Fibroblast of mammary gland (primary cell): Measurements from ENCODE around the gene C1orf232.

Source experiments
- DNase-seq: peaks from one replicate; pipeline ENCODE4 v3.0.0-alpha.2; 2010; ENCODE audit warnings: low read depth
- H3K4me3 ChIP-seq: 2 replicates; pipeline ENCODE4 v1.5.1; 2011; ENCODE audit warnings: low read depth, mild to moderate bottlenecking, low read length, moderate library complexity; ENCODE audit not compliant: control insufficient read depth
- CTCF ChIP-seq: conservative IDR thresholded peaks from 2 replicates; pipeline ENCODE4 v1.5.1; 2011; ENCODE audit warnings: low read depth, low read length, inconsistent platforms; ENCODE audit not compliant: control insufficient read depth, insufficient read depth

The C1orf232 gene

GRCh38 chr1:26168410-26169197, at the start of gene C1orf232:
Gene C1orf232, minus strand, starts transcription at chr1:26168963. Its CDS starts 464 bp downstream, at chr1:26168499.
- TF ChIP-seq CTCF = no peak
- peak; percentile 13 for DNase-seq
- peak within 1 kb of the TSS; percentile 76 for H3K4me3 ChIP-seq

- no peak for TF ChIP-seq CTCF
- no peak overlapping the region for H3K4me3 ChIP-seq
- DNase-seq = no peak
These were observed 46.5 kb upstream of the C1orf232 start for GRCh38 chr1:26215246-26215645.

- no peak overlapping the region for H3K4me3 ChIP-seq
- TF ChIP-seq CTCF = no peak
These were observed 44.7 kb upstream of the C1orf232 start for GRCh38 chr1:26213335-26213905.

GRCh38 chr1:26212726-26213125, 44.0 kb upstream of the C1orf232 start:
- DNase-seq = no peak
- TF ChIP-seq CTCF = no peak
- H3K4me3 ChIP-seq = no peak overlapping the region

More at GRCh38 chr1:26213335-26213905, 44.7 kb upstream of the C1orf232 start:
- no peak for DNase-seq

- TF ChIP-seq CTCF = no peak
- H3K4me3 ChIP-seq = no peak overlapping the region
- no peak for DNase-seq
These were observed 41.5 kb upstream of the C1orf232 start for GRCh38 chr1:26210147-26210870.

GRCh38 chr1:26203642-26204318, 35.0 kb upstream of the C1orf232 start:
- no peak for TF ChIP-seq CTCF
- DNase-seq = no peak
- no peak overlapping the region for H3K4me3 ChIP-seq
